H1 (cell line): ENCODE measurements around the gene TMEM181. TPM values are rescaled to one million over a fixed set of nuclear protein-coding genes. Genes with fewer than 3 reads are reported as not detected.

ENCODE experiments used
- CTCF ChIA-PET: fragments of 300-600 bp; sonication (Branson Sonifier 250); formaldehyde crosslinking; loops from one replicate; lab custom pipeline; 2021; ENCODE audit not compliant: partially characterized antibody; lab: Charles Lee
- POLR2A ChIA-PET: fragments of 300-600 bp; sonication (Branson Sonifier 250); formaldehyde crosslinking; loops from one replicate; lab custom pipeline; 2021; ENCODE audit warnings: inconsistent platforms; ENCODE audit not compliant: partially characterized antibody; lab: Charles Lee
- DNase-seq, 2 experiments: peaks; one replicate each; pipeline versions ENCODE4 v3.0.0 to v3.0.0-alpha.2; 2010 to 2022; ENCODE audit warnings: low spot score in 2 of 2, low read depth in 1 of 2, mixed read lengths in 1 of 2
- FAIRE-seq: peaks from 2 replicates; lab custom pipeline; 2011; peaks lifted over from hg19 to GRCh38; lab: Jason Lieb, UNC
- H2AFZ ChIP-seq: 2 replicates; pipeline ENCODE4 v1.8.1; 2012; ENCODE audit warnings: low read length, inconsistent platforms
- H2AK5ac ChIP-seq: 2 replicates; pipeline ENCODE4 v1.6.1; 2013; ENCODE audit warnings: low read depth, low read length
- H2BK120ac ChIP-seq: replicated peaks from 2 replicates; pipeline ENCODE3; 2013; ENCODE audit warnings: low read depth, low read length, inconsistent platforms
- H2BK12ac ChIP-seq: 2 replicates; pipeline ENCODE4 v1.6.1; 2013; ENCODE audit warnings: low read depth, low read length
- H2BK15ac ChIP-seq: 2 replicates; pipeline ENCODE4 v1.6.1; 2013; ENCODE audit warnings: low read length
- H2BK20ac ChIP-seq: 2 replicates; pipeline ENCODE4 v1.6.1; 2013; ENCODE audit warnings: low read length
- H2BK5ac ChIP-seq: 2 replicates; pipeline ENCODE4 v1.6.1; 2013; ENCODE audit warnings: low read depth, low read length
- H3K14ac ChIP-seq: 2 replicates; pipeline ENCODE4 v1.6.1; 2013; ENCODE audit warnings: inconsistent platforms; ENCODE audit not compliant: insufficient read length
- H3K18ac ChIP-seq: 2 replicates; pipeline ENCODE4 v1.6.1; 2013; ENCODE audit warnings: low read length; ENCODE audit errors: extremely low read depth
- H3K23ac ChIP-seq: 2 replicates; pipeline ENCODE4 v1.6.1; 2013; ENCODE audit warnings: inconsistent platforms; ENCODE audit not compliant: insufficient read length
- H3K23me2 ChIP-seq: 2 replicates; pipeline ENCODE4 v1.6.1; 2013; ENCODE audit warnings: low read depth, low read length
- H3K27ac ChIP-seq: 2 replicates; pipeline ENCODE4 v1.6.1; 2011; ENCODE audit warnings: low read depth, low read length, inconsistent platforms
- H3K27me3 ChIP-seq, 4 experiments: replicated peaks in 1 of 4; 1 replicate in 1 of 4; 2 replicates in 3 of 4; pipeline versions ENCODE4 v1.6.1 to v1.8.1; 2011 to 2013; ENCODE audit warnings: low read length in 3 of 4, mild to moderate bottlenecking in 3 of 4, inconsistent platforms in 2 of 4, mixed read lengths in 2 of 4, moderate library complexity in 1 of 4; ENCODE audit not compliant: control insufficient read depth in 3 of 4, insufficient read depth in 3 of 4; ENCODE audit errors: extremely low read depth in 1 of 4
- H3K36me3 ChIP-seq, 4 experiments: 2 replicates each; pipeline versions ENCODE4 v1.6.1 to v1.8.1; 2011 to 2013; ENCODE audit warnings: mild to moderate bottlenecking in 4 of 4, low read length in 3 of 4, moderate library complexity in 2 of 4, control low read depth in 1 of 4, inconsistent platforms in 1 of 4; ENCODE audit not compliant: insufficient read depth in 4 of 4, control insufficient read depth in 2 of 4
- H3K4ac ChIP-seq: replicated peaks from 2 replicates; pipeline ENCODE3; 2013; ENCODE audit warnings: low read length, low read depth, mixed read lengths, inconsistent platforms; ENCODE audit not compliant: insufficient read length
- H3K4me1 ChIP-seq, 4 experiments: replicated peaks in 1 of 4; 1 replicate in 1 of 4; 2 replicates in 3 of 4; pipeline versions ENCODE4 v1.6.1 to v1.8.1; 2011 to 2013; ENCODE audit warnings: low read length in 3 of 4, inconsistent platforms in 2 of 4, mixed read lengths in 1 of 4; ENCODE audit not compliant: insufficient read depth in 4 of 4, control insufficient read depth in 3 of 4
- H3K4me2 ChIP-seq, 2 experiments: 2 replicates each; pipeline versions ENCODE4 v1.6.1 to v1.8.1; 2011 to 2013; ENCODE audit warnings: low read depth in 2 of 2, low read length in 2 of 2, control low read depth in 1 of 2, inconsistent platforms in 1 of 2, mild to moderate bottlenecking in 1 of 2; ENCODE audit not compliant: insufficient read depth in 1 of 2
- H3K4me3 ChIP-seq, 4 experiments: fragments of 200-600, 300-600 bp in 1 of 4; sonication (generic), shearing (Covaris generic), sonication (Bioruptor Twin) in 1 of 4; 2 replicates each; pipeline versions ENCODE4 v1.5.1 to v1.8.1; 2011 to 2016; ENCODE audit warnings: low read length in 4 of 4, low read depth in 3 of 4, control low read depth in 2 of 4, inconsistent platforms in 2 of 4, mild to moderate bottlenecking in 2 of 4, mixed read lengths in 1 of 4, moderate library complexity in 1 of 4; ENCODE audit not compliant: insufficient read depth in 2 of 4; ENCODE audit errors: extremely low read depth in 1 of 4
- H3K56ac ChIP-seq: replicated peaks from 2 replicates; pipeline ENCODE3; 2013; ENCODE audit warnings: low read depth, mild to moderate bottlenecking, mixed read lengths, low read length, inconsistent platforms; ENCODE audit not compliant: insufficient read length
- H3K79me1 ChIP-seq: 2 replicates; pipeline ENCODE4 v1.6.1; 2013; ENCODE audit warnings: low read depth, low read length, control low read depth
- H3K79me2 ChIP-seq, 2 experiments: 2 replicates each; pipeline versions ENCODE4 v1.6.1 to v1.8.1; 2012 to 2013; ENCODE audit warnings: low read length in 2 of 2, mild to moderate bottlenecking in 2 of 2, inconsistent platforms in 1 of 2; ENCODE audit not compliant: insufficient read depth in 2 of 2, control insufficient read depth in 1 of 2
- H3K9ac ChIP-seq, 4 experiments: replicated peaks in 1 of 4; 1 replicate in 1 of 4; 2 replicates in 3 of 4; pipeline versions ENCODE4 v1.6.1 to v1.8.1; 2011 to 2013; ENCODE audit warnings: low read depth in 3 of 4, low read length in 3 of 4, control low read depth in 2 of 4, mild to moderate bottlenecking in 2 of 4, moderate library complexity in 2 of 4, inconsistent platforms in 1 of 4; ENCODE audit errors: extremely low read depth in 1 of 4
- H3K9me3 ChIP-seq, 2 experiments: 2 replicates each; pipeline versions ENCODE4 v1.6.1 to v1.8.1; 2012 to 2013; ENCODE audit warnings: mild to moderate bottlenecking in 2 of 2, moderate library complexity in 2 of 2, control low read depth in 1 of 2, inconsistent platforms in 1 of 2, low read depth in 1 of 2, low read length in 1 of 2, mixed read lengths in 1 of 2; ENCODE audit not compliant: insufficient read depth in 2 of 2
- H4K20me1 ChIP-seq, 2 experiments: replicated peaks in 1 of 2; 2 replicates each; pipeline versions ENCODE3 to v1.8.1; 2011 to 2013; ENCODE audit warnings: inconsistent platforms in 2 of 2, low read length in 2 of 2, mild to moderate bottlenecking in 1 of 2; ENCODE audit not compliant: insufficient read depth in 2 of 2, control insufficient read depth in 1 of 2
- H4K5ac ChIP-seq: 2 replicates; pipeline ENCODE4 v1.6.1; 2013; ENCODE audit warnings: low read length, low read depth, mixed read lengths, inconsistent platforms; ENCODE audit not compliant: insufficient read length
- H4K8ac ChIP-seq: 2 replicates; pipeline ENCODE4 v1.8.0; 2013; ENCODE audit warnings: mild to moderate bottlenecking, moderate library complexity, low read length, inconsistent platforms; ENCODE audit not compliant: insufficient read depth; ENCODE audit errors: extremely low read depth
- H4K91ac ChIP-seq: replicated peaks from 2 replicates; pipeline ENCODE3; 2013; ENCODE audit warnings: low read length, mixed read lengths, inconsistent platforms; ENCODE audit not compliant: insufficient read length
- BACH1 ChIP-seq: IDR thresholded peaks from 2 replicates; pipeline ENCODE4 v1.6.1; 2012; ENCODE audit warnings: low read length, improper control_type of control experiment
- E2F6 ChIP-seq: IDR thresholded peaks from 2 replicates; pipeline ENCODE4 v1.6.1; 2012; ENCODE audit warnings: inconsistent platforms
- EZH2 ChIP-seq: fragments of 200-600 bp; sonication (generic); IDR thresholded peaks from 2 replicates; pipeline ENCODE4 v1.7.1; 2012; ENCODE audit warnings: low read depth, mild to moderate bottlenecking, moderate library complexity, low read length, inconsistent platforms; ENCODE audit not compliant: severe bottlenecking
- FOSL1 ChIP-seq: IDR thresholded peaks from 2 replicates; pipeline ENCODE4 v1.6.1; 2011; ENCODE audit warnings: mild to moderate bottlenecking, low read depth, low read length, moderate library complexity; ENCODE audit not compliant: insufficient read depth
- RAD21 ChIP-seq, 2 experiments: IDR thresholded peaks in 1 of 2; conservative IDR thresholded peaks in 1 of 2; 2 replicates each; pipeline ENCODE4 v1.6.1; 2011; ENCODE audit warnings: low read depth in 2 of 2, low read length in 2 of 2, improper control_type of control experiment in 1 of 2, inconsistent platforms in 1 of 2, mild to moderate bottlenecking in 1 of 2, moderate library complexity in 1 of 2
- RXRA ChIP-seq: IDR thresholded peaks from 2 replicates; pipeline ENCODE4 v1.6.1; 2011; ENCODE audit warnings: low read depth, mild to moderate bottlenecking, low read length, moderate library complexity; ENCODE audit not compliant: insufficient read depth
- TAF1 ChIP-seq: IDR thresholded peaks from 2 replicates; pipeline ENCODE4 v1.6.1; 2011; ENCODE audit warnings: mild to moderate bottlenecking, low read depth, low read length
- WGBS, 2 experiments: shearing (Covaris generic) in 1 of 2; methylation state at CpG; one replicate each; pipeline versions ENCODE4 v1.1.6 to v1.1.7; 2013 to 2015; ENCODE audit warnings: low lambda C conversion rate in 2 of 2, mixed read lengths in 2 of 2, inconsistent platforms in 1 of 2, low coverage in 1 of 2, missing lambda C conversion rate in 1 of 2; ENCODE audit not compliant: insufficient replicate concordance in 2 of 2, insufficient coverage in 1 of 2, insufficient read length in 1 of 2; ENCODE audit errors: extremely low coverage in 1 of 2, missing lambda C conversion rate in 1 of 2; 5-methylcytosine and 5-hydroxymethylcytosine counted together
- polyA plus RNA-seq, 7 experiments: library from polyadenylated mRNA; depleted of rRNA in 3 of 7; stranded (reverse) in 5 of 7; unstranded in 2 of 7; fragments of >200 nt in 5 of 7; fragments of 200-250 nt in 2 of 7; gene quantifications; 1 replicate in 5 of 7; 2 replicates in 1 of 7; 4 replicates in 1 of 7; pipeline versions ENCODE4 v1.2.1 to v1.2.3, GENCODE V29; 2011 to 2013; ENCODE audit warnings: missing spikeins in 2 of 7, mixed read lengths in 2 of 7
- total RNA-seq: library from RNA; stranded (reverse); fragmentation: NEBNext Ultra II Directional; extraction: Animal tissue kit (Norgen Biotek cat#: 25700); gene quantifications from 2 replicates; pipeline ENCODE4 v1.2.1, GENCODE V29; 2021
- TF ChIP-seq, protein P1 (sequence below), 3 experiments: IDR thresholded peaks; 1 replicate in 2 of 3; 2 replicates in 1 of 3; pipeline versions ENCODE4 v1.5.1 to v1.6.1; 2011; ENCODE audit warnings: low read length in 3 of 3, mild to moderate bottlenecking in 3 of 3, inconsistent platforms in 2 of 3, low read depth in 1 of 3, moderate library complexity in 1 of 3; ENCODE audit not compliant: insufficient read depth in 1 of 3; ENCODE audit errors: control extremely low read depth in 1 of 3

TMEM181 gene
- total and polyA plus RNA-seq, 2 of the 8 experiments (the other 6 are each of a cell fraction or from before 2014, with no cell fraction given) = 8.6 to 19.0 TPM

- no peak overlapping the region for H3K14ac ChIP-seq
- no peaks in the 10 kb centered on the region for H3K36me3 ChIP-seq
- peaks cover 30% of the 10 kb centered on the region for H3K79me1 ChIP-seq
- H2AFZ ChIP-seq = no peak overlapping the region
- H3K23me2 ChIP-seq = peaks cover 3% of the 10 kb centered on the region; the same call in 1 of the 2 replicates
- H3K4me2 ChIP-seq = peak overlapping the region; percentile 80 to 83
- no peak overlapping the region for H3K4ac ChIP-seq
- no peak overlapping the region for H3K27ac ChIP-seq
- H4K91ac ChIP-seq = no peak overlapping the region
- FAIRE-seq (no peak), DNase-seq (no peak)
- no peak overlapping the region for H2BK12ac ChIP-seq
- H3K56ac ChIP-seq = no peak overlapping the region
- no peak overlapping the region for H2AK5ac ChIP-seq
- H3K4me3 ChIP-seq = peak overlapping the region; percentile 58 to 95 (median 66); a peak in 7 of 8 replicates
- H3K23ac ChIP-seq = no peak overlapping the region
- WGBS, 2 experiments = 84% methylated on average over 14 of the region's 14 CpGs; no CpG with 5 or more reads in 1 of the 2 experiments
- peaks cover 5 to 9% (median 8%) of the 10 kb centered on the region in 4 experiments; a peak in 6 of 7 replicates for H3K4me1 ChIP-seq
- H2BK120ac ChIP-seq = no peak overlapping the region
- no peak overlapping the region for H2BK15ac ChIP-seq
- POLR2A ChIA-PET = interaction anchor here (0.9 kb wide), 1 partner anchor 334 kb away, joined by 3 read pairs; no protein-coding TSS in a partner anchor
- H4K5ac ChIP-seq = no peak overlapping the region
- CTCF ChIA-PET = interaction anchor here (0.7 to 1.1 kb wide), 3 partner anchors 15 to 130 kb away, joined by 3 to 5 read pairs (median 3); no protein-coding TSS in a partner anchor
- peaks cover 7 to 57% of the 10 kb centered on the region in 2 experiments; a peak in 3 of 4 replicates for H3K79me2 ChIP-seq
- no peak overlapping the region for H2BK5ac ChIP-seq
- no peaks in the 10 kb centered on the region for H3K27me3 ChIP-seq
- no peaks in the 10 kb centered on the region for H3K9me3 ChIP-seq
- H4K8ac ChIP-seq = no peak overlapping the region
- no peak overlapping the region for H2BK20ac ChIP-seq
- H4K20me1 ChIP-seq = peaks cover 19 to 33% of the 10 kb centered on the region in 2 experiments
- H3K18ac ChIP-seq = no peak overlapping the region
- peak overlapping the region in 1 of 4 experiments; percentile 15; a peak in 3 of 7 replicates for H3K9ac ChIP-seq
- no peak for TF ChIP-seq E2F6
- TF ChIP-seq BACH1 = no peak
- no peak for TF ChIP-seq RXRA
- TF ChIP-seq FOSL1 = no peak
- no peak for TF ChIP-seq EZH2
- no peak for TF ChIP-seq RAD21 (IDR thresholded peaks at IDR 0.05 in 1 of 2, conservative IDR thresholded peaks at IDR 0.05 in 1 of 2; ENCODE audit: low read depth in 2 of 2, low read length in 2 of 2)
- TF ChIP-seq, protein P1, sequence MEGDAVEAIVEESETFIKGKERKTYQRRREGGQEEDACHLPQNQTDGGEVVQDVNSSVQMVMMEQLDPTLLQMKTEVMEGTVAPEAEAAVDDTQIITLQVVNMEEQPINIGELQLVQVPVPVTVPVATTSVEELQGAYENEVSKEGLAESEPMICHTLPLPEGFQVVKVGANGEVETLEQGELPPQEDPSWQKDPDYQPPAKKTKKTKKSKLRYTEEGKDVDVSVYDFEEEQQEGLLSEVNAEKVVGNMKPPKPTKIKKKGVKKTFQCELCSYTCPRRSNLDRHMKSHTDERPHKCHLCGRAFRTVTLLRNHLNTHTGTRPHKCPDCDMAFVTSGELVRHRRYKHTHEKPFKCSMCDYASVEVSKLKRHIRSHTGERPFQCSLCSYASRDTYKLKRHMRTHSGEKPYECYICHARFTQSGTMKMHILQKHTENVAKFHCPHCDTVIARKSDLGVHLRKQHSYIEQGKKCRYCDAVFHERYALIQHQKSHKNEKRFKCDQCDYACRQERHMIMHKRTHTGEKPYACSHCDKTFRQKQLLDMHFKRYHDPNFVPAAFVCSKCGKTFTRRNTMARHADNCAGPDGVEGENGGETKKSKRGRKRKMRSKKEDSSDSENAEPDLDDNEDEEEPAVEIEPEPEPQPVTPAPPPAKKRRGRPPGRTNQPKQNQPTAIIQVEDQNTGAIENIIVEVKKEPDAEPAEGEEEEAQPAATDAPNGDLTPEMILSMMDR (IDR thresholded peaks at IDR 0.05; ENCODE audit: control extremely low read depth in 1 of 3, insufficient read depth in 1 of 3, low read depth in 1 of 3, low read length in 3 of 3) = no peak
- no peak for TF ChIP-seq TAF1
Observed at GRCh38 chr6:158561321-158561884, 1.5 kb downstream of the TMEM181 start.
